ENCODE results near the gene CAPZB.
"Not testable (repeated sequence)": the region's sequence is repeated elsewhere in the genome, so short reads cannot be mapped to it uniquely, and the experiment has no call there.

CAPZB gene

DNA sequence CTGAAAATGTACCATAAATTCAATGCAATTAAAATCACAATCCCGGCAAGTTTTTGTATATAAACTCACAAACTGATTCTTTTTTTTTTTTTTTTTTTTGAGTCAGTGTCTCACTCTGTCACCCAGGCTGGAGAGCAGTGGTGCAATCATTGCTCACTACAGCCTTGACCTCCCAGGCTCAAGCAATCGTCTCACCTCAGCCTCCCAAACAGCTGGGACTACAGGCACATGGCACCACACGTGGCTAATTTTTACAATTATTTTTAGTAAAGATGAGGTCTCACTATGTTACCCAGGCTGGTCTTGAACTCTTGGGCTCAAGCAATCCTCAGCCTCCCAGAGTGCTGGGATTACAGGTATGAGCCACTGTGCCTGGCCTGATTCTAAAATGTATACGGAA lies 12.1 kb upstream of the CAPZB start:
- DNase-seq (ENCODE audit: low read depth) = not testable (repeated sequence)

DNA sequence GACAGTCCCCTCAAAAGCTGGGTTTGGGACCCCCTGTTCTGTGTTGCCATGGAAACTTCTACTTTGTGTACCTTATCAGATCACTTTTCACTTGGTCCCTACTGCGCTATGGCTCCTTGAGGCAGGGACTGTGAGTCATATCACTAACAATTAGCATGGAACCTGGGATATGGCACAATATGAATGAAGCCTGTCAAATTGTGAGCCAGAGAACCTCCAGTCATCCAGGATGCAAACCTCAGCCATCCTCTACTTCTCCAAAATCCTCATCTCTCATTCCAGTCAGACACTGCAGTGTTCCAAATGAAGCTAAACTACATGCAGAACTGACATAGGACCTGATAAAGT lies 11.2 kb upstream of the CAPZB start:
- no peak for DNase-seq (ENCODE audit: low read depth)

DNA sequence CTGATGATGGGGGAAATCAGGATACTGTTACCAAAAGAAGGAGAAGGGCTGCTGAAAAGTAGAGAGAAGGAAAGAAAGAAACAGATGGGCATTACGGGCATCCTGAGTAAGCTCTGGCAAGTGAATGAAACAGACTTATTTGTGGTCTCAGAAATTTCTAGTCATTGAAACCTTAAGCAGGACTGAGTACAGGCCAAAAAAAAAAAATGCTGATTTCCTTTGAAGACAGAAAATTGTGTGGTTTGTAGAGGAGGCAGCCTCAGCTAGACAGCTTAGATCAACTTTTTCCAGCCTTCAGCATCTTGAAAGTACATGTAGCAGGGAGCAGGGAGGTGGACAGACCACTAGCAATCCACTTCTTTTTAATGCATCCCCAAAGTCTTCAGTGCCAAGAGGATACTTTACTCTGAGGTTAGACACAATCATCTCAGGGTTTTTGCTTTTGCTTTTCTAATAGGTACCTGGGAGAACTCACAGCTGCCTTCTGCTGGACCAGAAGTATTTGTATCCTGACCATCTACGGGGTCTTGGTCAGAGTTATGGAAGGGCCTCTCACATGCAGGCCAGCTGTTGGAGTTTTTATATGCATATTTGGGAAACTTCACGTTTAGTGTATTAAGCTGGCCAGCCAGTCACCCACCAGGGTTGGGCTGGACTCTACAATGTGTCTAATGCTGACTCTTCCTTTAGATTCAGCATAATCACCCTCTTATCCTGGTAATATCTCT lies 10.6 kb upstream of the CAPZB start:
- DNase-seq (ENCODE audit: low read depth) = no peak

DNA sequence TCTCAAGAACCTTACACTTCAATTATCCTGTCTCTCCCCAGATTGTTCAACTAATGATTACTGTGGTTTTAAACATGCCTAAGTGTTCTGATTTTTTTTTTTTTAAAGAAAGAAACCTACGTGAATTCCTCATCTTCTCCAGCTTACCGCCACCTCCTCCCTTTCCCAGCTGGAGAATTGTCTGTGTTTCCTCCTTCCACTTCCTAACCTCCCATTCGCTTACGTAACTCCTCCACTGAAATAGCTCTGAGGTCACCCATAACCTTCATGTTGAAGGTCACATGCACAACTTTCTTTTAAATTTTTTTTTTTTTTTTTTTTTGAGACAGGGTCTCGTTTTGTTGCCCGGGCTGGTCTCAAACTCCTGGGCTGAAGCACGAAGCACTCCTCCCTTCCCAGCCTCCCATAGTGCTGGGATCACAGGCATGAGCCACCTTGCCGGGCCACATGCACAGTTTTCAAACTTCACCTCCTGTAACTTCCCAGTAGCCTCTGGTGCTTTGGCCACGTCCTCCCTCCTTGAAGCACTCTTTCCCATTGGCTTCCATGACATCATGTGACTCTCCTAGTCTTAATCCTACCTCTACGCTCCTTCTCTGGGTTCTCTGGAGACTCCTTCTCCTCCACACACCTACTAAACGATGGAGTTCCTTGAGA lies 9.8 kb upstream of the CAPZB start:
- no peak for DNase-seq (ENCODE audit: low read depth)

DNA sequence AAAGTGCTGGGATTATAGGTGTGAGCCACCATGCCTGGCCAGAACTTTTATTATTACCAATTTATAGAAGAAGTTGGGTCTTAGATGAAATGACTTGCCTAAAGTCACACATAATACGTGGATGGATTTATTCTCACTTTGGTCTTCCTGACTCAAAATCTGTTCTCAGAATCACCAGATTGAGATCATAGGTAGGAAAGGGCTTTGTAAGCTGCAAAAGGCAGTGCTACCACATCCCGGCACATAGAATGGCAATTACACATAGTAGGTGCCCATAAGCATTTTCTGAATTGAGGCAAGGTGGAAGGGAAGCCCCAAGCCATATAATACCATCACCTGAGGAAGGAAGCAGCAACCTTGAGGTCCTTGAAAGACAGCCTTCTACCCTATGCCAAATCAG lies 8.2 kb upstream of the CAPZB start:
- no peak for DNase-seq (ENCODE audit: low read depth)

DNA sequence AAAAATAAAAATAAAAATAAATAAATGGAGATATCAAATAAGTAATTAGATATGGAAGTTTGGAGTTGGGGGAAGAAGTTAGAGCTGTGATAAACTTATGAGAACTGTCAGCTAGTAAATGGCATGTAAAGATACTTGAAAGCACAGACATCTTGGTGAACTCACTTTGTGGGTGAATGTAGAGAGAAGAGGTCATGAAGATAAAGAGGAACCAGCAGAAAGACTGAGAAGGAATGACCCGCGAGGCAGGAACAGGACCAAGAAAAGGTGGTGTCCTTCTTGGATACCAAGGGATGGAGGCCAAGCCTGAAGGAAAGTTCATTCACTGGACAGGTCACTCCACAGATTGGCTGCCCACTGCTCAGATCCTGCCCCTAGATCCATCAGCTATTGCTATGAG lies 4.7 kb upstream of the CAPZB start:
- DNase-seq (ENCODE audit: low read depth) = no peak

DNA sequence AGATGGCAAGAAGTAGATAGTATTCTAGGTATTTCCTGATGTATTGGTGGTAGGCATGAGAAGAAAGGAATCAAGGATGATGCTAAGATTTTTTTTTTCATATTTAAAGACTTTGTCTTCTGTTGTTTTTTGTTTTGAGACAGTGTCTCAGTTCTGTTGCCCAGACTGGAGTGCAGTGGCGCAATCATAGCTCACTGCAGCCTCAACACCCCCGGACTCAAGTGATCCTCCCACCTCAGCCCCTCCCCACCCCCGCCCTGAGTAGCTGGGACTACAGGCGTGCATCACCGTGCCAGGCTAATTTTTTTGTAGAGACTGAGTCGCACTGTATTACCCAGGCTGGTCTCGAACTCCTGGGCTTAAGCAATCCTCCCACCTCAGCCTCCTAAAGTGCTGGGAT lies 2.8 kb upstream of the CAPZB start:
- no peak for DNase-seq (ENCODE audit: low read depth)

DNA sequence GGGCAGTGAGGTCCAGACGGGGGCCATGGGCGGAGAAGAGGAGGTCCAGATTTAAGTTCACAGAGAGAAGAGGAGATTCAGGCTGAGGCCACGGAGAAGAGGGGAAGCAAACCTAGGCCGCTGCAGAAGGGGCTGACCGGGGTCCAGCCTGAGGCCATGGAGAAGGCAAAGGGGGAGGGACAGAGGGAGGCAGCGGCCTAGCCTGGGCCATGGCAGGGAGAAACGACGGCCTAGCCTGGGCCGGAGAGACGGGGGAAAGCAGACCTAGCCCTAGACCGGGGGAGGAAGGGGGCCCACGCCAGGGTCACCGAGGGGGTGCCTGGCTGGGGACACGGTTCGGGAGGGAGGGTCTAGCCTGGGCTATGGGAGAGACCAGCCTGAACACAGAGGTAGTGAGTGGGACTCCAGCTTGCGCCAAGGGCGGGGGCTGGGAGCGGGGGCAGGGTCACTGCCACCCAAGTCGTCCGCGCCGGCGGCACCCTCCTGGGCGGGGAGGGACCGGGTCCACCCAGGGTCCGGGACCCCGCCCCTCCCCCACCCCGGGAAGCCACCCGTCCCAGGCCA lies 459 bp downstream of the CAPZB start:
- no peak for DNase-seq (ENCODE audit: low read depth)

DNA sequence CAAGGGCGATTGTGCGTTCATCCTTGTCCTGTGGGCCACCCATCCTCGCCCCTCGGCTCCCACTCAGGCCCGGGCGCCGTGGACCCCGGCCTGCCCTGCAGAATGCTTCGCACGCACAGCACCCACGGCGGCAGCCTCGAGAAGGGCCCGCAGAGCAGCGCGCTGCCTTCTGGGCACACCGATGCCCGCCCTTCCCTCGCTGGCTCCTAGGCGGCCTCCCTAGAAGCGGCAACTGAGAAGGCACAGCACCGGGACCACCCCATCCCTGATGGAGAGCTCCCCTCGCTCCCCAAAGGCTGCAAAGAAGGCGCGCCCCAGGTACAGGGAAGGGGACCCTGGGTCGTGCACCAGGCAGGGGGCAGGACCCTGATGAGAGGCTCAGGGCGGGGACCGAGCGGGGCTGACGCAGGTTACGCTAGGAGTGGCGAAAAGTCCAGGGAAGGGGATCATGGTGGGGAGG lies 971 bp downstream of the CAPZB start:
- no peak for DNase-seq (ENCODE audit: low read depth)

DNA sequence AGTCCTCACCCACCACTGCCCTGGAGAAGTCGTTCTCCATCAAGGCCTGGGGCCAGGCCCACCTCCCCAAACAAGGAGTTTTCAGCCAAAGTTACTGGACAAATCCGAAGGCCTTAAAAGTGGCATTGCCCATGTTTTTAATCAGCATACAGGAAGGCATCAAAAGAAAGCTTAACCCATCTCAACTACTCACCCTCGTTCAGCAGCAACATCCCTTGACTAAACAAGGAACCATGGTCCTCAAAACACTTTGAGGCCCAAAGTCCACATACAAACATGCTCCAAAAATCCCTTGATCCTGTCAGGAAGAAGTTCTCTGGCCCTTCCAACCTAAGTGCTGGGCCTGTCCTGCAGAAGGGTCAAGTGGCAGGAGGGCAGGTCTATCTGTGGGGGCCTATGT lies 1.6 kb downstream of the CAPZB start:
- DNase-seq (ENCODE audit: low read depth) = no peak

DNA sequence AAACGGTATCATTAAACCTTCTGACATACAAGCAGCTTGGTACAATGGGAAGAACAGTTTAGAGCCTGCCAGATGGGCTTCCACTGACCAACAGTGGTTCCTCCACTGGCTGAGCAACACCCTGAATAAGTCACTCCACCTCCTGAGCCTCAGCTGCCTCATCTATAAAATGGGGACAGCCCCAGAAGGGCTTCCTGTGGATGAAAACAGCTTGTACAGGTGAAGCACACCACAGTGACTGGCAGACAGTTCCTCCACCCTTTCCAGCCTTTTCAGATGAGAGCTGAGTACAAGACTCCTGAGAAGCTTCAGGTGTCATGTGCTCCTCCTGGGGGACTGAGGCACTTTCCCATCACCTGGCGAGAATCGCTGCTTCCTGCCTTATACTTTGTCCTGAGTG lies 2.1 kb downstream of the CAPZB start:
- DNase-seq (ENCODE audit: low read depth) = no peak

DNA sequence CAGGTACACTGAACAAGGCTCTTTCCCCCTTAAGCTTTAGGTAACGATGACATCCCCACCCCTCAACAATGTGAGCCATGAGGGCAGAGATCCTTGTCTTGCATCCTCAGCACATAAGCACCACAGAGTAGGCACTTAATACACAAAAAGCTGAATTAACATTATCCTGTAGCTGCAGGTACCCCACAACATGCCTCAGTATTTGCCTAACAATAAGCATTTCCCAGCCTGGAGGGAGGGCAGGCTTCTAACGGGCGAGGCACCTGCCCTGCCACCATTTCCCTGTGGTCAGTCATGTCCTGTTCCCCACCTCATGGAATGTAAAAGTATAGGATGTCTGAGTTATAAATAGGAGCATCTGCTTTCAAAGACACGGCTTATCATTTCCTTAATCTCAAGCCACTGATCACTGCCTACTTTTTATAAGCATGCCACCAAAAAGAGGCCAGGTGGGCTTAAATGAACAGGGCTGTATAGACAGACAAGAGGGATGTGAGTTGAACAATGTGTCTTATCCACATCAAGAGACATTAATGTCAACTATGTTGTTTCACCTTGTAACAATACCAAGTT lies 3.4 kb downstream of the CAPZB start:
- no peak for DNase-seq (ENCODE audit: low read depth)

DNA sequence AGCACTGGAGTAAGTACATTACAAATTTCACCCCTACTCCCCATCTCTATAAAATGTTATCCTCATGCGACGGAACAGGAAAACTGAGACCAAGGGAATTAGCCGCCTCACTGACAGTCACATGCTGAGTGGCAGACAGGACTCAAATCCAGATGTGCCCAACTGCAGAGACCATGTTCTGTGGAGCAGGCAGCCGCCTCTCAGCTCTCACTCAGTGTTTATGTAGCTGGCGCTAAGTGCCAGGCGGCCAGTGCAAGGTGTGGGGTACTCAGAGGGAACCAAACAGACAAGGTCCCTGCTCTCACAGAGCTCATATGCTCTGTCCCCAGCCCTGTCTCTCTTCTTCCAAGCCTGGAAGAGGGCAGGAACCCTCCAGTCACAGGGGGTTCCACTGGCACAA lies 5.1 kb downstream of the CAPZB start:
- DNase-seq (ENCODE audit: low read depth) = no peak

DNA sequence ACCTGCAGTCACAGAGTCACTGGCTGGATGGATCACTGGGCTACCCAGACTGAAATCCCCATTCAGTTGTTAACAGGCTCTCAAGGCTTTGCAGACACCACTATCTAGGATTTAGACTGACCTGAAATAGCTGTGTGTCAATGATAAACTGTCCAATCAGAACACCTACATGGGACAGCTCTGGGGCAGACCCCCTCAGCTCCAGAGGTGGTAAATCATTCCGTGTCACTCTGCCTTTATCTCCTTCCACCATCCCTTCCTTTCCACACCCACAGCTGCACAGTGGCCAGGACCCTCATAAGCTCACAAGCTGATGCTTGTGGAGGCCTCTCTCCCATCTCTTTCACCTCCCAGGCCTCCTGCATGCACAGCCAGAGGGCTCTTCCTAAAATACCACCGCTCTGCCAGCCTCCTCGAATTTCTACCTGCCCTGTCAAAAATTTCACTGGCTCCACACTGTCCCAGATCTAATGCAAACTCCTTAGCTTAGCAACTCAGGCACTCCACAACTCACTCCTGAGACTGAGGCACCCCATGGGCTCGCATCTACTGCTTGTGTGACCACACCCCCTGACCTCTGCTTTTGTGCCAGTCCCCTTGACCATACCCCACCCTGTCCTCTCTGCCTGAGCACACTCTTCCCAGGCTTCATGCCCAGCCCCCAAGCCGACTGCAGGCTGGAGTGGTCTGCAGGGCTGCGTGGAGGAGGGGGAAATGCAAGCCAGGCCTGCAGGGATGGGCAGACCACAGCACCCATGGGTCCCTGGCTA lies 5.8 kb downstream of the CAPZB start:
- DNase-seq (ENCODE audit: low read depth) = no peak

DNA sequence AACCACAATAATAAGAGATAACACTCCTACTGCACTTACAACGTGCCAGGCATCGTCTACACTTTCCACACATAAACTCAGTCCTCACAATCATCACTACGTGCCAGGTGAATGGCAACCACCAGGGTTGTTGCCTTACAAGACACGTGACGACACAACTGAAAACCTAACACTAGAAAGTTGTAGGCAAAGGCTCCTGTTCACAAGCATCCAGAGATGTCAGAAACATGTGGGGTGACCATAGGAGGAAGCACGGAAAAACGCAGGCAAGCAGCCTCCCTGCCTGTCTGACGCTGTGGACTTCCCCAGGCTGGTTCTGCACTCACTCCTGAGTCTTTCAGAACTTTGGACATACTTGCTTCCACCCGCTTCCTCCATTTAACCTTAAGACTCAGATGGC lies 7.0 kb downstream of the CAPZB start:
- DNase-seq (ENCODE audit: low read depth) = no peak

DNA sequence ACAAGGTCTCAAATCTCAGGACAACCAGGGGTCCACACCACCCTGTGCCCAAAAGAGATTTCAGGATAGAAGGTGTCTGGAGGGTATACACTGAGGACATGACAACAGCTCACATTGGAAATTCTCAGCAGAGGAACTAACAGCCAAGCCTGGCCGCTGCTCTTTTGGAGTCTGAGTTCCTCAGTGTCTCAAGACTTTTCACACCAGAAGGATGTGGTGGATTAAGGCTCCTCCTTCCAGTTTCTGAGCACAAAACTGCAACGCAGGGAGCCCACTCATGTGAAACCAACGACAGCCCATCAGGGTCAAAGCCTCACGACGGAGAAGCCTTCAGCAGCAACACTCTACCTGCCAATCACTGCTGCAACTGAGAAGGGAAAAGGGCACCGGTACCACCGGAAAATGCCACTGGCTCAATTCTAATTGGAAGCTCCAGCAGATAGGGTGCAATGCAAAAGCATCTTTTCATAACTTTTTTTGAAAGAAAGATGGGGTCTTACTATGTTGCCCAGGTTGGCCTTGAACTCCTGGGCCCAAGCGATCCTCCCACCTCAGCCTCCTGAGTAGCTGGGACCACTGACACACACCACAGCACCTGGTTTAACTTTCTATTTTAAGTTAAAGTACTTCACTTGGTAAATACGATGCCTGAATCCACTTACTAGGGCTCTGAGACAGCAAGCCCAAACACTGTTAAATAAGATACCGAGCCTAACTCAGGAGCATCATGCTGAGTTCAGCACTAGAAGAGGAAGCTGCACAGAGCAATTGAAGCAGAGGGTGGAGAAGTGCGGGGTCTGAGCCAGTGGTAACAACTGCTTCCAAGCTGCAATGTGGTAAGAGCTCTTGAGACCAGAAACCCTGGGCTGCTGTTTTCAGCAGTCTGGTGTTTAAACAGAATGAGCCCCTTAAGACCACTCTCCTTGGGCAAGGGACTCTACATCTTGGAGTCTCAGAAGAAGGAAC lies 7.8 kb downstream of the CAPZB start:
- no peak for DNase-seq (ENCODE audit: low read depth)

DNA sequence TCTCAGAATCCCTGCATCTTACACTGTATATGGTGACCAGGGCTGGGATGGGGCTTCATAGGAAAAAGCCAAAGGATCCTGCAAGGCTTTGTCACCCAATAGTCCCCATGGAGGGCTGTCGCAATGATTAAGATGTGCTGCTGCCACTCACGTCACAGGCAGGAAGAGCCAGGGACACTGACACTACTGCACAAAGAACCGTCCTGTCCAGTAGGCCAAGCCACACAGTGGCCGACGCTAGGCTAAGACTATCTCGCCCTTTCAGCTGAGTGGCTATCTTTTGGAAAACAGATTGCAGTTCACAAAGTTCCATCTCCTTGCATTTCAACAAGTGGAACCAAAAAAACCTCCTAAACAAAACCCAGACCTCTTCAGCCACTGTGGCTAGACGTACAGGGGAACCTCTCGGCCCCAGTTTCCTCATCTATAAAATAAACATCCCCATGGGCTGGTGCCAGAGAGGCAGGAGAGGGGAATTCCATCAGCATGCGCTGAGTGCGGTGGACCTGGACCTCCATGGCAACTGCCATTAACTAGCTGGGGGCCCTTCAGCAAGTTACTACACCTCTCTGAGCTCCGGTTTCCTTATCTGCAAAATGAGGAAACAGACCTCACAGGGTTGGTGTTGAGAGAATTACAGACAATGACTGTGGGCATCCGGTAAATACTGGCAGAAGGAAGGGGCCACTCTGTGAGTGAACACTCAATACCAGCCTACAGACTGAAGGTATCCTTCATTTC lies 8.7 kb downstream of the CAPZB start:
- DNase-seq (ENCODE audit: low read depth) = no peak

DNA sequence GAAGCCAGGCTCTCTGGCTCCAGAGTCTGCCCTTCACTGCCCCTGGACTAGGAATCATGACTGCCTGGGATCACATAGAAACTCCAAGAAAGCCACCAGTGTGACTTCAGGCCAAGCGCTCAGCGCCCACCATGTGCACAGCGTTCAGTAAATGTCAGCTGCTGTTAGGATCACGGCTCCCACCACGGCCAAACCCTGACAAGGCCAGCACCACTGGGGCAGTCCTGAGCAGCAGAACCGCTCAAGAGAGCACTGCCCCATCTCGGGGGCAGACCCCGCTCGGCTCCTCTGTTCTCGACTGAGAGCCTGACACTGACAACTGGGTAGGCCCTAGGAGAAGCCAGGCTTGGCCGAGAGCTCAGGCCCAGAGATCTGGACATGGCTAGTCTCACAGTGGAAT lies 10.0 kb downstream of the CAPZB start:
- DNase-seq (ENCODE audit: low read depth) = no peak

DNA sequence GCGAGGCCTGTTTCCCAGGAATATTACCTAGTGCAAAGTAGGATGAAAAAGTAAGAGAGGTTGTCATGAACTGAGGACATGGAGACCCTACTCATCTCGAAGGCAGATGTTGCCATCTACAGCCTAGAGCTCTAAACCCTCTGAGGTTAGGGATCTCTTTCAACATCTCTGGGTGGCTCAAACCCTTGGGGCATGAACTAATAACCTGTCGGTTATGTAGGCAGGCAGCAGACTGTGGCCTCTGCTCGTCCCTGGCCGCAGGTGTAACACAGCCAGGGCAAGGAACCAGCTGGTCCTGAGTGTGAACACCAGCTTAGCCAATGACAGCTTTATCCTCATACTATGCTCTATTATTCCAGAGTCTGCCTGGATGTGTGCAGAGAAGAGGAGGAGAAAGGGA lies 13.2 kb downstream of the CAPZB start:
- DNase-seq (ENCODE audit: low read depth) = no peak

DNA sequence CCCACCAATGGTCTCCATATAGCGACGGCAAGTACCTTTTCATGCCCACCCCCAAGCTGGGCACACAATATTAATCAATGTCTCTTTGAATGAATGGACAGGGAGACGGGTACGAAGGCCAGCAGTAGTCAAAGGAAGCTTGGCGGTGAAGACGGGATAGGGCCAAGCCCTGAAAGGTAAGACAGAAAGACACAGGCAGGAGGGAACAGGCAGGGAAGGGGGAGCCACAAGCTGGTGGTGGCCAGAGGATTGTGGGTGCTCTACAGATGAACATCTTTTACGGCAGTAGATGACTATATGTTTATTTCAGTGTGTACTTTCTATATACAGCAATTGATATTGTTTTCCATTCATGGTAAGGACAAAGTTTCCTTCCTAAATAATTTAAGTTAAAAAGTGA lies 16.3 kb downstream of the CAPZB start:
- DNase-seq (ENCODE audit: low read depth) = no peak

Measured in stimulated activated CD4-positive, alpha-beta T cell treated with anti-CD3 and anti-CD28 coated beads, Interleukin-2, amount 100 ng/mL, for 4 hours (primary cell).